H1 (cell line): ENCODE results near the gene NRXN3.

Experiments
- CEBPB ChIP-seq: IDR thresholded peaks from 2 replicates; pipeline ENCODE4 v1.6.1; 2012; ENCODE audit warnings: low read depth, low read length
- CHD2 ChIP-seq: IDR thresholded peaks from 2 replicates; pipeline ENCODE4 v1.6.1; 2012; ENCODE audit warnings: low read length, improper control_type of control experiment
- JUN ChIP-seq: IDR thresholded peaks from 2 replicates; pipeline ENCODE4 v1.6.1; 2011; ENCODE audit warnings: low read depth, mild to moderate bottlenecking, improper control_type of control experiment, low read length
- POLR2A ChIP-seq, 2 experiments: IDR thresholded peaks; 1 replicate in 1 of 2; 2 replicates in 1 of 2; pipeline ENCODE4 v1.6.1; 2011; ENCODE audit warnings: low read depth in 2 of 2, low read length in 2 of 2, mild to moderate bottlenecking in 2 of 2; ENCODE audit errors: control extremely low read depth in 1 of 2
- POLR2AphosphoS5 ChIP-seq: IDR thresholded peaks from 2 replicates; pipeline ENCODE4 v1.6.1; 2011; ENCODE audit warnings: low read depth, low read length
- RAD21 ChIP-seq, 2 experiments: IDR thresholded peaks in 1 of 2; conservative IDR thresholded peaks in 1 of 2; 2 replicates each; pipeline ENCODE4 v1.6.1; 2011; ENCODE audit warnings: low read depth in 2 of 2, low read length in 2 of 2, improper control_type of control experiment in 1 of 2, inconsistent platforms in 1 of 2, mild to moderate bottlenecking in 1 of 2, moderate library complexity in 1 of 2
- TF ChIP-seq, protein P1 (sequence below), 3 experiments: IDR thresholded peaks; 1 replicate in 2 of 3; 2 replicates in 1 of 3; pipeline versions ENCODE4 v1.5.1 to v1.6.1; 2011; ENCODE audit warnings: low read length in 3 of 3, mild to moderate bottlenecking in 3 of 3, inconsistent platforms in 2 of 3, low read depth in 1 of 3, moderate library complexity in 1 of 3; ENCODE audit not compliant: insufficient read depth in 1 of 3; ENCODE audit errors: control extremely low read depth in 1 of 3

DNA sequence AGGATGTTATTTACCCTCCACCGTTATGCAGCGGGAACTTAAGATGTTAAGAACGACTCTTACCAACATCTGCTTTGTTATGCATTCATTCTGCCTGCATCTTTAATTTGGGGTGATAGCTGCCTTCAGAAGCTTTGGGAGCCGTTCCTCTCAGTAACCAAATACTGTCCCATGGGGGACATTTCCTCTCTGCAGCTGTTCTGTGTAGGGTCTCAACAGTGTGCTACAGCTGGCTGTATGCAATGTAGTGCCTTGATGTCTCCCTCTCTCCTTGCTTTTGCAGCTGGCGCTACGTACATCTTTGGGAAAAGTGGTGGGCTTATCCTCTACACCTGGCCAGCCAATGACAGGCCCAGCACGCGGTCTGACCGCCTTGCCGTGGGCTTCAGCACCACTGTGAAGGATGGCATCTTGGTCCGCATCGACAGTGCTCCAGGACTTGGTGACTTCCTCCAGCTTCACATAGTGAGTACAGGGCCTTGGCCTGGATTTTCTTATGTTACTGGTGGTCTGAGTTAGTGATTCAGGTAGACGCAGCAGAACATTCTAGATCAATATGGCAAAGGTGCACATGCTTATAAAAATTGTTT, 1296.9 kb downstream of the NRXN3 start:
- no peak for TF ChIP-seq POLR2AphosphoS5
- TF ChIP-seq POLR2A (IDR thresholded peaks at IDR 0.05; ENCODE audit: control extremely low read depth in 1 of 2, low read depth in 2 of 2, low read length in 2 of 2) = no peak
- TF ChIP-seq, protein P1, sequence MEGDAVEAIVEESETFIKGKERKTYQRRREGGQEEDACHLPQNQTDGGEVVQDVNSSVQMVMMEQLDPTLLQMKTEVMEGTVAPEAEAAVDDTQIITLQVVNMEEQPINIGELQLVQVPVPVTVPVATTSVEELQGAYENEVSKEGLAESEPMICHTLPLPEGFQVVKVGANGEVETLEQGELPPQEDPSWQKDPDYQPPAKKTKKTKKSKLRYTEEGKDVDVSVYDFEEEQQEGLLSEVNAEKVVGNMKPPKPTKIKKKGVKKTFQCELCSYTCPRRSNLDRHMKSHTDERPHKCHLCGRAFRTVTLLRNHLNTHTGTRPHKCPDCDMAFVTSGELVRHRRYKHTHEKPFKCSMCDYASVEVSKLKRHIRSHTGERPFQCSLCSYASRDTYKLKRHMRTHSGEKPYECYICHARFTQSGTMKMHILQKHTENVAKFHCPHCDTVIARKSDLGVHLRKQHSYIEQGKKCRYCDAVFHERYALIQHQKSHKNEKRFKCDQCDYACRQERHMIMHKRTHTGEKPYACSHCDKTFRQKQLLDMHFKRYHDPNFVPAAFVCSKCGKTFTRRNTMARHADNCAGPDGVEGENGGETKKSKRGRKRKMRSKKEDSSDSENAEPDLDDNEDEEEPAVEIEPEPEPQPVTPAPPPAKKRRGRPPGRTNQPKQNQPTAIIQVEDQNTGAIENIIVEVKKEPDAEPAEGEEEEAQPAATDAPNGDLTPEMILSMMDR (IDR thresholded peaks at IDR 0.05; ENCODE audit: control extremely low read depth in 1 of 3, insufficient read depth in 1 of 3, low read depth in 1 of 3, low read length in 3 of 3) = no peak
- no peak for TF ChIP-seq RAD21 (IDR thresholded peaks at IDR 0.05 in 1 of 2, conservative IDR thresholded peaks at IDR 0.05 in 1 of 2; ENCODE audit: low read depth in 2 of 2, low read length in 2 of 2)
- TF ChIP-seq CHD2 = no peak
- TF ChIP-seq JUN = no peak
- no peak for TF ChIP-seq CEBPB
